HG03432 (cell line): ENCODE results near the gene RASGRF1.
"Not testable (repeated sequence)": the region's sequence is repeated elsewhere in the genome, so short reads cannot be mapped to it uniquely, and the experiment has no call there.

Experiments used
- ATAC-seq: cut with Tn5 transposase; IDR thresholded peaks from one replicate; pipeline ENCODE4 v1.9.1; 2021; ENCODE audit warnings: mild to moderate bottlenecking, moderate library complexity; ENCODE audit not compliant: unreplicated experiment

Gene RASGRF1

GRCh38 chr15:79042213-79042928 lies 48.2 kb downstream of the RASGRF1 start:
- ATAC-seq, result no peak

- ATAC-seq, result no peak
Observed at GRCh38 chr15:79041601-79042168, 48.9 kb downstream of the RASGRF1 start.

- no peak for ATAC-seq
Observed at GRCh38 chr15:79037848-79038247, 52.7 kb downstream of the RASGRF1 start.

- no peak for ATAC-seq
Observed at GRCh38 chr15:79036323-79036722, 54.3 kb downstream of the RASGRF1 start.

GRCh38 chr15:79035814-79036213 lies 54.8 kb downstream of the RASGRF1 start:
- ATAC-seq, result no peak

GRCh38 chr15:79035111-79035601 lies 55.4 kb downstream of the RASGRF1 start:
- ATAC-seq, result peak; percentile 67

GRCh38 chr15:79034284-79034683 lies 56.3 kb downstream of the RASGRF1 start:
- no peak for ATAC-seq

- ATAC-seq, result no peak
Observed at GRCh38 chr15:79032656-79033055, 57.9 kb downstream of the RASGRF1 start.

GRCh38 chr15:79031821-79032220 lies 58.8 kb downstream of the RASGRF1 start:
- ATAC-seq, result no peak

DNA sequence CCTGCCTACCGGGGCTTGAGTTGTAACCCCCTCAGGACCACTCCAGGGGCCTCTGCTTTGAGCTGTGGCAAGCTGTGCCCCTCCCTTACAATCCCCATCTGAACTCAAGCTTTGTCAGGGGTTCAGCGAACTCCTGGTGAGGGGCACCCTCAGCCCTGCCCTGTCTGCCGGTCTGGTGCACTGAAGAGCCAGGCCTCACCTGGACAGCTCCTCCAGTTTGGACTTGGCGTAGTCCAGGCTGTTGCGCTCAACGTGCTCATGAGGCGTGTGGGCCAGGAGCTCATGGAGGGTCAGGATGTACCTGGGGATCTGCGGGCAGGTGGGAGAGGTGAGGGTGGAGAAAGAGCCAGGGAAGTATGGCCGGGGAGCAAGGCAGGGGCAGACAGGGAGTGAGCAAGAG lies 59.4 kb downstream of the RASGRF1 start:
- ATAC-seq, result no peak

GRCh38 chr15:79030470-79030869 lies 60.1 kb downstream of the RASGRF1 start:
- ATAC-seq, result no peak

DNA sequence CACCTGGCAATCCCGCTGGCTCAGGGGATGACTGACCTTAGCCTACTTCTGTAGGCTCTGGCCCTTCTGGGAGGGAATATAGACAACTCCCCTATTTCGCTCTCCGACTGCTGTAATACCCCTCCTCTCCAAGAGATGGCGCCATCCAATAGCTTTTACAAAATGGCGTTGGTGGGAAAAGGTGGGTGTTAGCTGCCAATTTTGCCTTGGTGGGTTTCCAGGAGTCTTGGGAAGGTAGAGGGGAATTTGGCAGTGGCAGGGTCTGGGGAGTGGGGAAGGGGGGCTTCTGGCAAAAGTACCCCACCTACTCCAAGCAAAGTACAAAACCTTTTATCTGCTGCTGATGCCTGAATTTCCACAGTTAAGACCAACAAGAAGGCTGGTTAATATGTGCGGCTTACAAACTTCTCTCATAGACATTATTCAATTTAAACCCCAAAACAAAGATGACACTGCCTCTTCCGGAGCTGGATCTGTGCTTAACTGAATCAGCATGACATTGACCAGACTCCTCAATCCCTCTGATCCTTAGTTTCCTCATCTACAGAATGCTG lies 62.1 kb downstream of the RASGRF1 start:
- ATAC-seq, result no peak

DNA sequence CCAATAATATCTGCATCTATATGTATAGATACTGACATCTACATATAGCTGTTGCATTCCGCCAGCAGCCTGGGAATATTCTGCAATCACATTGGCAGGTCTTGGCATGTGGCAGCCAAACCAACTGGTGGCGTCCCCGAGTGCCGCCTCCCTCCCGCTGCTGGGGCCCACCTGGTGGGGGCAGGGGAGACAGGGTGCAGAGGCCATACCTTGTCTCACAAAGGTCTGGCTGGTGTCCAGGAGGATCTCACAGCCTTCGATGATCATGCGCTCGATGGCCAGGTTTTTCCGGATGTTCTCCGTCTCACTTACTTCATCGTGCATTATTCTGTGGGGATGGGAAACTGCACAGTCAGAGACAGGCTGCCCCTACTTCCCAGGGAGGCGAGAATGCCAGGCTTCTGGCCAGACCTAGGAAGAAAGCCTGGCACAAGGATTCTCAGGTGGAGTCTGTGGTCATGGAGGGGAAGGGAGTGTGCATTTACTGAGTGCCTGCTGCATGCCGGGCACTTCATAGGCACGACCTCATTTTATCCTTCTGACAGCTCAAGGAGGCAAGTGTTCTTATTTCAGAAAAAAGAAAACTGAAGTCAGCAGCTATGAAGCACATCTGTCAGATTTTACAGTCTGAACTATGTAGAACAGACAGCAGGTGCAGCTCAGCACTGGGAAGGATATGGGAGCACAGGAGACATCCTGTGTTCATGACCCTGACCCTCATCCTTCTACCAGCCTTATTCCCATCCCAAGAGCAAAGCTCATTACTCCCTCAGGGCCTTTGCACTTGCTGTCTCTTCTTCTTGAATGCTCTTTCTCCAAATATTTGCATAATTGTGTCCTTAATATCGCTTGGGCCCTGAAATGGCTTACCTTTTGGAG lies 62.8 kb downstream of the RASGRF1 start:
- no peak for ATAC-seq

DNA sequence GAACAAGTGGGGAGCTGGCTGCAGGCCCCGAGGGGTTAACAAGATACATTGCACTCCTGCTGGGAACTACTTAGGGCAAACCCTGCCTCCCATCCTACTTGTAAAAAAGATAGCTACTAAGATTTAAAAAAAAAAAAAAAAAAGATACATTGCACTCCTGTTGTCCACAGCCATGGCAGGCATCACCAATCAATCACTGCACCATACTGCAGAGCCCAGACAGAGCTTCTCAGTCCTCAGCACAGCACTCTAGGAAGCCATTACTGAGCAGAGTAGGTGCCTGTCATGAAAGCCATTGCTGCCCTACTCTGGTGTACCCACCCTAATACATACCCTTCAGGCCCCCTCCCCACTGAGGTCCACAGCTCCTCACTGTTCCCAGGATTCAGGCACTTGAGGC lies 64.8 kb downstream of the RASGRF1 start:
- no peak for ATAC-seq

DNA sequence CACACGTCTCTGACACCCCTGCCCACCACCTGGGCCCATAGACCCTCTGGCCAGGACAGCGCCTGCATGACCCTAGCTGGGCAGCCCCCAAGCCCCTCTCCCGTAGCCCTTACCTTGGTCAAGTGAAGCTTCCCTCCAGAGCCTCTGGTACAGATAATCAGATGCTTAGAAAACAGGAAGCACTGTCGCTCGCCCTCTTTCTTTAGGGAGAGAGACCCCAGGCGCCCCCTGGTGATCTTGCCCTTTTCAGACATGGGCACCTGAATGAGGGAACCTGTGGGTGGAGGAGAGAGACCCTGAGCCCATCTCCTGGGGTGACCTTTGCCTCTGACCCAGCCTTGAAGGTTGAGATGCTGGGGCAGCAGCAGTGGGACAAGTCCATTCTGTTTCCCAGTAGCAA lies 65.4 kb downstream of the RASGRF1 start:
- ATAC-seq, result no peak

GRCh38 chr15:79024493-79024892 lies 66.1 kb downstream of the RASGRF1 start:
- not testable (repeated sequence) for ATAC-seq

- ATAC-seq, result no peak
Observed at GRCh38 chr15:79023918-79024317, 66.7 kb downstream of the RASGRF1 start.

GRCh38 chr15:79023546-79023890 lies 67.1 kb downstream of the RASGRF1 start:
- ATAC-seq, result no peak

- ATAC-seq, result no peak
Observed at GRCh38 chr15:79018960-79019359, 71.6 kb downstream of the RASGRF1 start.

DNA sequence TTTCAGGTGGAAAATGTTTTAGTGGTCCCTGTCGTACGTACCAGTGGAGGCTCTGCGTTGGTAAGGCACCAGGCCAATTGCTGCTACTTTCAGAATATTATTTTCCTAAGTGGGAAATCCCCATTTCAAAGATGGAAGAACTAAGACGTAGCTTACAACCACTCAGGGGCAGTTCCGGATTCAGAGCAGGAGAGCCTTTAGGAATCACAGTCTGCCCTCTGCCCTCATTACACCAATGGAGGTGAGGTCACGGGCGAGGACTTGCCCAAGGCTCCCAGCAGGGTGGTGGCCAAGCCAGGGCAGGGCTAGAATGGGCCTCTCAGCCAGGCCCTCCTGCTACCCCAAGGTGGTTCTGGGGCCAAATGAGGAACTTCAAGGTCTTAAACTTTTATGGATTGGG lies 72.6 kb downstream of the RASGRF1 start:
- ATAC-seq, result no peak

- no peak for ATAC-seq
Observed at GRCh38 chr15:79016527-79017170, 73.9 kb downstream of the RASGRF1 start.
